ENCODE measurements around the gene FAM193A. TPM values are rescaled to one million over a fixed set of nuclear protein-coding genes. Genes with fewer than 3 reads are reported as not detected.
A peak's percentile ranks its signal among the peaks of the same experiment; 100 is the strongest.
"Not testable (repeated sequence)": the region's sequence is repeated elsewhere in the genome, so short reads cannot be mapped to it uniquely, and the experiment has no call there.

FAM193A gene
- total and polyA plus RNA-seq, 12 donors = 7.5 to 20.6 (median 15.9) TPM

DNA sequence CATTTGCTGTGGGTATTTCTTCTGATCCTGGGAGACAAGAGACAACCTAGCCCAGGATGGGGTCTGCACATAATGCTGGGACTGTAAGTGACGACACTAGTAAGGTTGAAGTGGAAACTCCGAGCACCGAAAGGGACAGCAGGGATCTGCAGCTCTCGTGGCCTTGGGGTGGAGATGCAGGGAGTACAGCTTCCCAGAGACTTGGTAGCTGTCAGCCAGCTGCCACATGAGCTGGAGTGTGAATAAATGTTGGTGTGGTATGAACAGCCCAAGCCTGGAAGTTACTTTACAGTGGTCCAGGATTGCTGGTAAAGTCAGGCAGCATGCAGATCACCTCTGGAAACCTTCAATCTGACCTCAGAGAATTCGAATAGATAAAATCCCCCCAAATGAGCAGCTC, 97.6 kb downstream of the FAM193A start:
- DNase-seq (no peak), ATAC-seq (peak in 6 of 8 donors; percentile 43 to 75 (median 53))
- Histone ChIP-seq H3K27ac (no peak overlapping the region), H3K9me3 (no peaks in the 10 kb centered on the region), H3K4me1 (peaks cover 0 to 28% (median 10%) of the 10 kb centered on the region in 9 donors), H3K27me3 (no peaks in the 10 kb centered on the region), H3K36me3 (peaks cover 0 to 100% (median 26%) of the 10 kb centered on the region in 9 donors), H3K4me3 (no peak overlapping the region)
- TF ChIP-seq, protein P1, sequence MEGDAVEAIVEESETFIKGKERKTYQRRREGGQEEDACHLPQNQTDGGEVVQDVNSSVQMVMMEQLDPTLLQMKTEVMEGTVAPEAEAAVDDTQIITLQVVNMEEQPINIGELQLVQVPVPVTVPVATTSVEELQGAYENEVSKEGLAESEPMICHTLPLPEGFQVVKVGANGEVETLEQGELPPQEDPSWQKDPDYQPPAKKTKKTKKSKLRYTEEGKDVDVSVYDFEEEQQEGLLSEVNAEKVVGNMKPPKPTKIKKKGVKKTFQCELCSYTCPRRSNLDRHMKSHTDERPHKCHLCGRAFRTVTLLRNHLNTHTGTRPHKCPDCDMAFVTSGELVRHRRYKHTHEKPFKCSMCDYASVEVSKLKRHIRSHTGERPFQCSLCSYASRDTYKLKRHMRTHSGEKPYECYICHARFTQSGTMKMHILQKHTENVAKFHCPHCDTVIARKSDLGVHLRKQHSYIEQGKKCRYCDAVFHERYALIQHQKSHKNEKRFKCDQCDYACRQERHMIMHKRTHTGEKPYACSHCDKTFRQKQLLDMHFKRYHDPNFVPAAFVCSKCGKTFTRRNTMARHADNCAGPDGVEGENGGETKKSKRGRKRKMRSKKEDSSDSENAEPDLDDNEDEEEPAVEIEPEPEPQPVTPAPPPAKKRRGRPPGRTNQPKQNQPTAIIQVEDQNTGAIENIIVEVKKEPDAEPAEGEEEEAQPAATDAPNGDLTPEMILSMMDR (IDR thresholded peaks at IDR 0.05) = no peak
- 51 to 63% methylated on average over 5 of the region's 5 CpGs for WGBS, 2 donors
- intact Hi-C loops (cut with DNase I) = loop anchor here in 2 of 10 donors (5.0 to 10.0 kb wide), 2 partner anchors 97 to 639 kb away; partner anchors contain the start of gene FAM193A (in 1 of the 2)

DNA sequence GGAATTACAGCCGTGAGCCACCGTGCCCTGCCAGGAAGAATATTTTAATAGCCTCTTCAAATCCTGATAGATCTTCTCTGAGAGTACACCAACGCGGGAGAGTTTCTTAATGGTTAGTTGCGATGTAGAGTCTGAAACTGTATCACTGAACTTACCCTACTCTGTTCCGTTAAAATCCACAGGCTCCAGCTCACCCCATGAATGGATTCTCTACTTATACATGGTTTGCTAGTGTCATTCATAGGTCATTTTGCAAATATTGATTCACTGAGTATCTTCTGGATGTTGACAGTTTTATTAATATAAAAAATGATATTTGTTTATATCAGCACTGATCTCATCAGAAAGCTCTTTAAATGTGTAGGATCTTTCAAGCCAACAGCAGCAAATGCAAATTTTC, 99.9 kb downstream of the FAM193A start:
- 94 to 95% methylated on average over 6 of the region's 6 CpGs for WGBS, 2 donors
- Histone ChIP-seq H3K9me3 (no peaks in the 10 kb centered on the region), H3K36me3 (peaks cover 0 to 100% (median 34%) of the 10 kb centered on the region in 9 donors), H3K4me3 (no peak overlapping the region), H3K4me1 (peaks cover 0 to 28% (median 8%) of the 10 kb centered on the region in 9 donors), H3K27me3 (no peaks in the 10 kb centered on the region), H3K27ac (no peak overlapping the region)
- ATAC-seq = no peak
- TF ChIP-seq, protein P1 (IDR thresholded peaks at IDR 0.05) = no peak
- intact Hi-C loops (cut with DNase I) = loop anchor here in 2 of 10 donors (5.0 to 10.0 kb wide), 2 partner anchors 414 to 642 kb away; no protein-coding TSS in a partner anchor
- no peak for DNase-seq

- DNase-seq = not testable (repeated sequence)
These were observed 100.5 kb downstream of the FAM193A start for GRCh38 chr4:2636994-2637393.

DNA sequence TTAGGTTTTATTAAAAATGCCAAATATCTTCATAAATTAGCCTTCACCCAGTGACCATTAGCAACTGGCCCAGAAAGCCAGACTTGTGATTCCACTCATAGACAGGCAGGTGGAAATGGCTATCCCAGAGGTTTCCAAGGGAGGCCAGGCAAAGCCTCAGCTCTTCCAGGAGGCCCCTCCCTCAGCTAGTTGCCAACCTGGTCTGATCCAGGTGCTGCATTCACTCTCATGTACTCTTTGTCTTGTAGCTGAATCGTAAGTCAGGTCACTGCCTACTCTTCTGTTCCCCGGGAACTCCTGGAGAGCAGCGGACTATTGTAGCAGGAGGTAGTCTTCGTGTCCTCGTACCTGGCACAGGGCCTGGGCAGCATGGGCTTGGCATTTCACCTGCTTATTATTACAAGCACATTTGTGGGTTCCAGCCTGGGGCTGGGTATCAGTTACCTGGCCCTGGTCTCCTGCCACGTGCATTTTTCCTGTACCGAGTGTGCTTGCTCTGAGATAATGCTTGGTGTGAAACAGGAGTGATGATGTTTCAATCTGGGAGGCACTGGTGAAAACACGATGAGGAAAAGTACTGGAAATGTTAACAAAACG, 101.6 kb downstream of the FAM193A start:
- no peak for DNase-seq
- intact Hi-C loops (cut with DNase I) = loop anchor here in 2 of 10 donors (5.0 to 10.0 kb wide), 2 partner anchors 416 to 643 kb away; no protein-coding TSS in a partner anchor
- peak in 3 of 8 donors; percentile 18 to 60 (median 37) for ATAC-seq
- TF ChIP-seq, protein P1 (IDR thresholded peaks at IDR 0.05) = no peak
- WGBS, 2 donors = 52 to 68% methylated on average over 9 of the region's 9 CpGs
- H3K4me1 ChIP-seq = peaks cover 0 to 28% (median 8%) of the 10 kb centered on the region in 9 donors
- H3K4me3 ChIP-seq = no peak overlapping the region
- H3K36me3 ChIP-seq = peaks cover 0 to 99% (median 30%) of the 10 kb centered on the region in 9 donors
- H3K27ac ChIP-seq = no peak overlapping the region
- H3K9me3 ChIP-seq = no peaks in the 10 kb centered on the region
- H3K27me3 ChIP-seq = no peaks in the 10 kb centered on the region

More at GRCh38 chr4:2636994-2637393, 100.5 kb downstream of the FAM193A start:
- not testable (repeated sequence) for ATAC-seq, H3K4me3 ChIP-seq, H3K27me3 ChIP-seq, H3K9me3 ChIP-seq, H3K27ac ChIP-seq
- WGBS, 2 donors = 97 to 100% methylated on average over 5 of the region's 5 CpGs
- intact Hi-C loops (cut with DNase I) = loop anchor here in 2 of 10 donors (5.0 to 10.0 kb wide), 2 partner anchors 415 to 642 kb away; no protein-coding TSS in a partner anchor
- H3K36me3 ChIP-seq = peaks cover 0 to 100% (median 30%) of the 10 kb centered on the region in 9 donors
- H3K4me1 ChIP-seq = peaks cover 0 to 28% (median 8%) of the 10 kb centered on the region in 9 donors

Measured in heart right ventricle (tissue), 16 donors.